Measurements from ENCODE around the gene NEK7. TPM values are rescaled to one million over a fixed set of nuclear protein-coding genes. Genes with fewer than 3 reads are reported as not detected.

The NEK7 gene
- total and polyA plus RNA-seq, 2 of the 4 experiments (the other 2 are of a cell fraction): 89.0 to 467 TPM

DNA sequence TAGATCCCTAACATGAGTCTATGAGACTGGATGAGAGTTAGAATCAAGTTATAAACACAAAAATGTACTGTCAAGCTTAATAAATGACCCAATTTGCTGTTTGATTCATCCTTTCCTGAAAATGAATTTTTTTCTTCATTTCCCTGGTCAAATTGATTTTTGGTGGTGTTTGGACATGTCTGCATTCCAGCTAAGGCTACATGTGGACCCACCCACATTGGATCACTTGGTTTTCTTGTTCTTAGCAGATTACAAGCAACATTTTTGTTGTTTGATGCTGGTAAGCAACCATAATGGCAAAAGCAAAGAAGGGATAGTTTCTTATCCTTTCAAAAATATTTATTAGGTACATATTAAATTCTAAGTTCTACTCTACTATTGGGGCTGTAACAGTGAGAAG, 181.1 kb downstream of the NEK7 start:
- no peak overlapping the region for H3K4ac ChIP-seq (ENCODE audit: low read depth, low read length)
- H3K9ac ChIP-seq (ENCODE audit: low read depth, low read length): no peak overlapping the region
- H2BK20ac ChIP-seq (ENCODE audit: low read depth, low read length): no peak overlapping the region
- H3K14ac ChIP-seq (replicated peaks; ENCODE audit: low read depth, low read length): no peak overlapping the region
- CTCF ChIA-PET: no interaction called here
- no peak for ATAC-seq (ENCODE audit: low read depth)
- no peak overlapping the region for H4K91ac ChIP-seq (ENCODE audit: insufficient read depth, low read depth, low read length)
- dilution Hi-C loops (cut with HindIII; ENCODE audit: low sequenced_read_pairs, unreplicated experiment) (no loop called here), intact Hi-C loops (cut with micrococcal nuclease) (no loop called here), in situ Hi-C loops (cut with MboI; ENCODE audit: low sequenced_read_pairs) (no loop called here)
- no peak overlapping the region for H4K8ac ChIP-seq (ENCODE audit: low read depth in 2 of 2, low read length in 2 of 2)
- no peak overlapping the region for H3K27ac ChIP-seq (ENCODE audit: insufficient read depth, low read length)
- H3K56ac ChIP-seq (ENCODE audit: extremely low read depth, insufficient read depth, low read length): 0 out of 2 replicates have a peak overlapping the region, but pooled peaks have one; percentile 41
- H3K23ac ChIP-seq (ENCODE audit: low read depth, low read length): no peak overlapping the region
- H2BK15ac ChIP-seq (ENCODE audit: low read depth, low read length): no peak overlapping the region
- POLR2A ChIA-PET (ENCODE audit: unreplicated experiment): no interaction called here
- no peak overlapping the region for H3K4me2 ChIP-seq (ENCODE audit: low read depth, low read length)
- no TSS peak for BruUV-seq (replicated peaks)
- H2AFZ ChIP-seq (replicated peaks; ENCODE audit: low read length, poor library complexity): no peak overlapping the region
- H3K27me3 ChIP-seq (ENCODE audit: control insufficient read depth, insufficient read depth, low read length): no peaks in the 10 kb centered on the region
- no peaks in the 10 kb centered on the region for H3K36me3 ChIP-seq (ENCODE audit: control insufficient read depth, insufficient read depth, low read length)
- no peak overlapping the region for H3K18ac ChIP-seq (ENCODE audit: low read depth, low read length)
- no peaks in the 10 kb centered on the region; the same call in 1 of the 2 replicates for H3K4me1 ChIP-seq (ENCODE audit: control insufficient read depth, insufficient read depth, low read length)
- no peak overlapping the region for H2AK9ac ChIP-seq (replicated peaks; ENCODE audit: low read depth, low read length, poor library complexity)
- H2AK5ac ChIP-seq (ENCODE audit: low read depth, low read length): no peak overlapping the region
- H2BK120ac ChIP-seq (ENCODE audit: low read depth, low read length): no peak overlapping the region
- no peak overlapping the region for H4K5ac ChIP-seq (ENCODE audit: low read depth, low read length)
- no peaks in the 10 kb centered on the region for H4K20me1 ChIP-seq (ENCODE audit: insufficient read depth, low read length)
- H3K9me3 ChIP-seq (ENCODE audit: control insufficient read depth, insufficient read depth, low read length): no peaks in the 10 kb centered on the region
- DNase-seq: no peak
- no peaks in the 10 kb centered on the region for H3K9me1 ChIP-seq (ENCODE audit: insufficient read depth, low read length)
- TF ChIP-seq, protein P1, sequence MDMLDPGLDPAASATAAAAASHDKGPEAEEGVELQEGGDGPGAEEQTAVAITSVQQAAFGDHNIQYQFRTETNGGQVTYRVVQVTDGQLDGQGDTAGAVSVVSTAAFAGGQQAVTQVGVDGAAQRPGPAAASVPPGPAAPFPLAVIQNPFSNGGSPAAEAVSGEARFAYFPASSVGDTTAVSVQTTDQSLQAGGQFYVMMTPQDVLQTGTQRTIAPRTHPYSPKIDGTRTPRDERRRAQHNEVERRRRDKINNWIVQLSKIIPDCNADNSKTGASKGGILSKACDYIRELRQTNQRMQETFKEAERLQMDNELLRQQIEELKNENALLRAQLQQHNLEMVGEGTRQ (IDR thresholded peaks at IDR 0.05; ENCODE audit: low read depth, low read length): no peak
- TF ChIP-seq RAD21 (IDR thresholded peaks at IDR 0.05; ENCODE audit: low read length): no peak
- no peak for TF ChIP-seq RFX5 (IDR thresholded peaks at IDR 0.05; ENCODE audit: low read depth, low read length)
- no peak for TF ChIP-seq MAFK (IDR thresholded peaks at IDR 0.05; ENCODE audit: low read depth, low read length)
- no peak for TF ChIP-seq CHD1 (IDR thresholded peaks at IDR 0.05; ENCODE audit: low read depth, low read length)
- no peak for TF ChIP-seq CEBPB (IDR thresholded peaks at IDR 0.05; ENCODE audit: low read depth, low read length)
- no peak for TF ChIP-seq MXI1 (IDR thresholded peaks at IDR 0.05; ENCODE audit: borderline replicate concordance, low read depth, low read length)
- TF ChIP-seq FOS (IDR thresholded peaks at IDR 0.05; ENCODE audit: low read depth, low read length): no peak
- TF ChIP-seq BHLHE40 (IDR thresholded peaks at IDR 0.05; ENCODE audit: low read depth, low read length): no peak
- TF ChIP-seq, protein P2, sequence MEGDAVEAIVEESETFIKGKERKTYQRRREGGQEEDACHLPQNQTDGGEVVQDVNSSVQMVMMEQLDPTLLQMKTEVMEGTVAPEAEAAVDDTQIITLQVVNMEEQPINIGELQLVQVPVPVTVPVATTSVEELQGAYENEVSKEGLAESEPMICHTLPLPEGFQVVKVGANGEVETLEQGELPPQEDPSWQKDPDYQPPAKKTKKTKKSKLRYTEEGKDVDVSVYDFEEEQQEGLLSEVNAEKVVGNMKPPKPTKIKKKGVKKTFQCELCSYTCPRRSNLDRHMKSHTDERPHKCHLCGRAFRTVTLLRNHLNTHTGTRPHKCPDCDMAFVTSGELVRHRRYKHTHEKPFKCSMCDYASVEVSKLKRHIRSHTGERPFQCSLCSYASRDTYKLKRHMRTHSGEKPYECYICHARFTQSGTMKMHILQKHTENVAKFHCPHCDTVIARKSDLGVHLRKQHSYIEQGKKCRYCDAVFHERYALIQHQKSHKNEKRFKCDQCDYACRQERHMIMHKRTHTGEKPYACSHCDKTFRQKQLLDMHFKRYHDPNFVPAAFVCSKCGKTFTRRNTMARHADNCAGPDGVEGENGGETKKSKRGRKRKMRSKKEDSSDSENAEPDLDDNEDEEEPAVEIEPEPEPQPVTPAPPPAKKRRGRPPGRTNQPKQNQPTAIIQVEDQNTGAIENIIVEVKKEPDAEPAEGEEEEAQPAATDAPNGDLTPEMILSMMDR (conservative IDR thresholded peaks at IDR 0.05; ENCODE audit: low read depth, low read length): no peak
- no peak for TF ChIP-seq POLR2A (IDR thresholded peaks at IDR 0.05; ENCODE audit: low read depth, low read length)
- TF ChIP-seq RCOR1 (IDR thresholded peaks at IDR 0.05; ENCODE audit: insufficient replicate concordance, low read length): no peak
- H3K4me3 ChIP-seq (ENCODE audit: insufficient read depth, low read depth, low read length): no peak overlapping the region
- H2BK5ac ChIP-seq (ENCODE audit: low read depth, low read length, poor library complexity, severe bottlenecking): no peak overlapping the region
- H3K79me1 ChIP-seq (ENCODE audit: low read depth in 1 of 2, low read length in 2 of 2): no peaks in the 10 kb centered on the region
